GM12874 (cell line): Measurements from ENCODE around the gene NUP58.
A peak's percentile ranks its signal among the peaks of the same experiment; 100 is the strongest.

ENCODE experiments used
- TF ChIP-seq, protein P1 (sequence below): IDR thresholded peaks from 2 replicates; pipeline ENCODE4 v1.5.1; 2011; ENCODE audit warnings: low read depth, mild to moderate bottlenecking, control low read depth, low read length, moderate library complexity; ENCODE audit not compliant: insufficient read depth

NUP58 gene

DNA sequence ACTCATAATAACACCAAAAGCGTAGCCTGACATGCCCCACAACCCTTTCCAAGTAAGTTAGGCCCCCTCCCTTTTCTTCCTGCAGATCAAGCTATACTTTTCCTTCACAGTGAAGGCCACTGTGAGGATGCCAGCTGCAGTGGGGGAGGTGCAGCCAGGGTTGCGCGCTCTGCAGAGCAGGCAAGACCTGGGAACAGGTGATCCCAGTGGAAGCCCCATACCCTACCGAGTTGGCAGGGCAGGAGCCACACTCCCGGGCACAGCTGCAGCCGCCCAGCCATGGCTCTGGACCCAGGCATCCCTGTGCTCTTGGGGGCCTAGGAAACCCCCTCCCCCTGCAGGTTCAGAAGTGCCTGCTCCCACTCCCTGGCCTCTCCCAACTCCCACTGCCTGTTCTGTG lies 32.9 kb upstream of the NUP58 start:
- TF ChIP-seq, protein P1, sequence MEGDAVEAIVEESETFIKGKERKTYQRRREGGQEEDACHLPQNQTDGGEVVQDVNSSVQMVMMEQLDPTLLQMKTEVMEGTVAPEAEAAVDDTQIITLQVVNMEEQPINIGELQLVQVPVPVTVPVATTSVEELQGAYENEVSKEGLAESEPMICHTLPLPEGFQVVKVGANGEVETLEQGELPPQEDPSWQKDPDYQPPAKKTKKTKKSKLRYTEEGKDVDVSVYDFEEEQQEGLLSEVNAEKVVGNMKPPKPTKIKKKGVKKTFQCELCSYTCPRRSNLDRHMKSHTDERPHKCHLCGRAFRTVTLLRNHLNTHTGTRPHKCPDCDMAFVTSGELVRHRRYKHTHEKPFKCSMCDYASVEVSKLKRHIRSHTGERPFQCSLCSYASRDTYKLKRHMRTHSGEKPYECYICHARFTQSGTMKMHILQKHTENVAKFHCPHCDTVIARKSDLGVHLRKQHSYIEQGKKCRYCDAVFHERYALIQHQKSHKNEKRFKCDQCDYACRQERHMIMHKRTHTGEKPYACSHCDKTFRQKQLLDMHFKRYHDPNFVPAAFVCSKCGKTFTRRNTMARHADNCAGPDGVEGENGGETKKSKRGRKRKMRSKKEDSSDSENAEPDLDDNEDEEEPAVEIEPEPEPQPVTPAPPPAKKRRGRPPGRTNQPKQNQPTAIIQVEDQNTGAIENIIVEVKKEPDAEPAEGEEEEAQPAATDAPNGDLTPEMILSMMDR: no peak

DNA sequence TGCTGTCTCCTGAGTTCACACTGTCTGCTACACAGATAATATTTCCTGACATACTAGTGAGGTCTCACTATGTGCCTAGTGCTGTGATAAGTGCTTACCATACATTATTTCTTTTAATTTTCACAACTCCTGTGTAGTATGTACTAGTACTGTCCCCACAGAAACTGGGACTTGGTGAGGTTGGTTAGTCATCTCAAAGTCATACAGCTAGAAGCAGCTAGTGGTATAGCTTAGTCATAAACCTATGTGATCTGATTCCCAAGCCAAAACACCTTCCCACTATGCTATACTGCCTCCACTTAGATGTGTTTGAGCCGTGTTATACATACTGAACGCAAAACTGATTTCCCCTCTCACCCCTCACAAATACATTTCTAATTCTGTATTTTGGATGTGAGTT lies 24.7 kb upstream of the NUP58 start:
- TF ChIP-seq, protein P1: no peak

DNA sequence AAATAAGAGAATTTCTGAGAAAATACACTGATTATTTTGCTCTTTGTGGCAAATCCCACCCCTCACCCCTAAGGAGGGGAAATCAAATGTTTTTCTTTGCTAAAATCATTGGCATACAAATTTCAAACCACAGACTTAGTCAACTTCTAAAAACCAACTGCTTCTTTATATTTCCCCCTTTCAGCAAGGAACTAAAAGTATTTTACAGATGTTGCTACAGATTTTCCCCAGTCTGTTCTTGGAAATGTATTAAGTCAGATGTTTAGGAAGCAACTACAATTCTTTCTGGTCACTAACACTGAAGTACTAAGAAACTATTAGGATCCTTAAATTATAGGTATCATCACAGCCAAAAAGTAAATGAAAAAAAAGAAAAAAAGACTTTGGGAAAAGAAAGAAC lies 21.0 kb upstream of the NUP58 start:
- TF ChIP-seq, protein P1: no peak

DNA sequence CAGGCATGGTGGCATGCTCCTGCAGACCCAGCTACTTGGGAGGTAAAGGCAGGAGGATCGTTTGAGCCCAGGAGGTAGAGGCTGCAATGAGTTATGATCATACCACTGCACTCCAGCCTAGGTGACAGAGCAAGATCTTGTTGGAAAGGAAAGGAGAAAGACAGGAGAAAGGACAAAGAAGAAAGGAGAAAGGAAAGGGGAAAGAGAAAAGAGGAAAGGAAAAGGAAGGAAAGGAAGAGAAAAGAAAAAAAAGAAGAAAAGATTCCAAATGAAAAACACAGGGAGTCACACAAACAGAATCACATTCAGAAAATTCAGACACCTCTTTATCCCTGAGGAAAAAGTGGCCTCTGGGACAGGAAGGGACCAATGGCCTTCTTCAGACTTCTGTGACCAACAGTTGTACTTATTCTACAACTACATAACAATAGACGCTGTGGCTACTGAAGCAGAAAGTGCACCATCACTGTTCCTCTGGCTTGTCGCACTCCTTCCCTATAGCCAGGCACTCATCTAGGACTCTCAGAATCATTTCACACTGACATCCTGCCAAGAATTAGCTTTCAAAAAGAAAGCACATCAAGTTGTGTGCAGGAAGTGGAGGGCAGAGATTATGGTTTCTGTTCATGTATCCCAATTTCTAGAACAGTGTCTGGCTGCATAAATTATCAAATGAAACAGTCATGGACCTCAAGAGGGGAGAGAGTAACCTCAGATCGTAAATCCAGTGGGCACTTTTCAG lies 20.1 kb upstream of the NUP58 start:
- TF ChIP-seq, protein P1: no peak

DNA sequence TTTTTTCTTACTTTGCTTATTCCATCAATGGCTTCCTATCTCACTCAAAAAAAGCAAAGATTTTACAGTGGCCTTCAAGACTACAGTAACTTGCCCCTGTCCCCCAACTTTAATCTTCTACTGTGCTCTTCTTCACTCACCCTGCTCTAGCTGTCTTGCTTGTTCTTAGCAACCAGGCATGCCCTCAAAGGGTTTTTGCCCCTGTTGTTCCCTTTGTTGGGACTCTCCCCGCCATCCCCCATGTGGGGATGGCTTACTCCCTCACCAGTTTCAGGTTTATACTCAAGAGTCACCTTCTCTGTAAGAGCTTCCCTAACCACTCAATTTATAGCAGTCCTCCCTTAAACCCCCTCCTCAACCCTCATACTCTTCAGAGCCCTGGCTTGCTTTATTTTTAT lies 19.5 kb upstream of the NUP58 start:
- TF ChIP-seq, protein P1: no peak

DNA sequence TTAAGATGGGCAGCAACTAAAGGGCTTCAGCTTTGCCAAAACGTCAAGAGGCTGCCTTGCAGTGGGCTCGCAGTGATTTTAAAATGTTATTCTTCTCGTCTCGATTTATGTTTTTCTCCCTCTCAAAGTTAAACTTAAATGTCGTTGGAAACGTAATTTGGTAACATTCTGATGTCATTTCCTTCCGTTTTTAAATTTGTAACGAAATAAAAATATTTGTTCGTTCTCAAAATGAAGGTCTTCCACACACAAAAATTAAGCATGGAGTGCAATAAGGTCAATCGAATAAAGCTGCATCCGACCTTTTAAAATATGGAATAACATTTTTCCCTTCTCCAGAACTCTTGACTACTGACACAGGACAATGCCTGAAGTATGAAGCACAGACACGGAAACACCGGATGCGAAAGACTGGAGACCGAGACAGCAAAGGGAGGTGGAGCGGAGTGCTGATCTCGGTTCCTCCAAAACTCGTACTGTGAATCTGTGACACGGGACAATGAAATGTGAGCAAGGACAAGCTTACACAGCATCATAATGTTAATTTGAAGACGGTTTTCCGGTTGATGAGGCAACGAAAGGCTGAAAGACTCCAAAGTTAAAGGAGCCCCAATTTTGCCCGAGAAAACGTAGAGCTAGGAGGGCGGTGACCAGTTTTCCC lies 15.0 kb upstream of the NUP58 start:
- TF ChIP-seq, protein P1: no peak

DNA sequence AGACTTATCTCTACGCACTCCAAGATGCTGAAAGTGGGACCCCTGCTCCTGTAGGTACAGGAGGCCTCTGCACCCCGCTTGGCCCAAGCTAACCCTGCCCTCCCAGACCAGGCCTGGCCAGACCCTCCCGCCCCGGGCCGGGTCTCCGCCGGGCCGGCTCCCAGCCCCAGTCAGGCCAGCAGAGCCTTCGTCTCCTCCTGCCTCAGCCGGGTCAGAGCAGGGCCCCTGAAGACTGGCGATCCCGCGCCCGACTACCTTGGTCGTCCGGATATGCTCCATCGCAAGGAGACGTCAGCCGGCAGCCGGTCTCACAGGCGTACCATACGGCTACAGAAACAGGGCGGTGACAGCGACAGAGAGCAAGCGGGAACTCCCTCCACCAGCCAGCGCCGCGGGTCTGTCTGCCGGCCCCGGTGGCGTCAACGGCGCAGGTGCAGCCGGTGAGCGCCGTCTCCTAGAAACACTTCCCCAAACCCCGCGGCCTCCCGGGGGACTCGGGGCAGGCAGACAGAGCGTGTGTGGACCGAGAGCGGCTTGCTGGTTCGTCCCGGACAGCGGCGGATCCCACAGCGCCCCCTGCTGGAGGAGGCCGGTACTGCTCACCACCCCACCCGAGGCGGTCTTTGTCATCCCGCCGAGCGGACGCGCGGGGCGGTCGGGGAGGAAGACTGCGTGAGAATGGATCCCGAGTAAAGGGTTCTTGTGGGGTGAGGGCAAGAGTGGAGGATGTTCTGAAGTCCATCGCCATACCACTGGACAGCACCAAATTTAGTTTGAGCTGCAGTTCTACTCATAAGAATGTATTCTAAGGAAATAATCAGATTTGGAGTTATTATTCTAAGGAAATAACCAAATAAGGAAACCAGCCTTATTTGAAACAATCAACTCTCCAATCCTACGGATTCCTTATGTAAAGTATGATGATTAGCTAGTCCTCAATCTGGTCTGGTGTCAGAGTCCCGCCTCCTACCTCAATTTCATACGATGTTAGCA lies 14.2 kb upstream of the NUP58 start, which contains the start of gene MTMR6:
MTMR6 (minus strand) TSS at position 520 of the 993 bp plus-strand sequence; CDS start at position 279, 241 bp downstream.
- TF ChIP-seq, protein P1: peak; percentile 99
